Motor neuron (in vitro differentiated cells): Measurements from ENCODE around the gene CYB561D2. TPM values are rescaled to one million over a fixed set of nuclear protein-coding genes. Genes with fewer than 3 reads are reported as not detected.
A peak's percentile ranks its signal among the peaks of the same experiment; 100 is the strongest.
"Not testable (repeated sequence)": the region's sequence is repeated elsewhere in the genome, so short reads cannot be mapped to it uniquely, and the experiment has no call there.

Source experiments
- ATAC-seq, 8 experiments: fragments of 200-7000 bp; cut with Tn5 transposase; replicated peaks in 6 of 8; 2 replicates each; pipeline ENCODE4 v1.8.0; 2021; ENCODE audit warnings: mild to moderate bottlenecking in 8 of 8, moderate library complexity in 8 of 8
- H3K27ac ChIP-seq, 2 donors: fragments of 250-450 bp; sonication (Bioruptor Pico); 2 replicates each; pipeline ENCODE4 v1.9.0; 2021; ENCODE audit warnings: antibody characterized with exemption in 2 of 2, mild to moderate bottlenecking in 2 of 2, moderate library complexity in 1 of 2
- H3K4me1 ChIP-seq, 2 donors: fragments of 250-450 bp; sonication (Bioruptor Pico); replicated peaks in 1 of 2; 2 replicates each; pipeline ENCODE4 v1.6.1; 2021; ENCODE audit warnings: antibody characterized with exemption in 2 of 2, mild to moderate bottlenecking in 2 of 2, moderate library complexity in 1 of 2
- H3K4me3 ChIP-seq, 5 donors: fragments of 250-450 bp; sonication (Bioruptor Pico); 2 replicates each; pipeline ENCODE4 v1.9.0; 2021; ENCODE audit warnings: antibody characterized with exemption in 5 of 5, mild to moderate bottlenecking in 5 of 5, moderate library complexity in 4 of 5
- WGBS, 10 experiments: fragments of 450-650 bp; shearing (Covaris generic); methylation state at CpG; one replicate each; pipeline ENCODE4 v1.0.0; 2022; 5-methylcytosine and 5-hydroxymethylcytosine counted together
- in situ Hi-C, 9 experiments: fragments of 400-800 bp; cut with MboI; loops; one replicate each; pipeline ENCODE4 v1.15.0; 2021; ENCODE audit warnings: low sequenced_read_pairs in 9 of 9, low pct_unique_long_range_greater_than_20kb in 2 of 9; ENCODE audit not compliant: unreplicated experiment in 9 of 9
- total RNA-seq, 8 experiments: library from RNA; unstranded; fragments of 300-600 nt; gene quantifications; 2 replicates each; pipeline versions ENCODE4 v1.2.3 to v1.2.4, GENCODE V29; 2022

The CYB561D2 gene, protein sequence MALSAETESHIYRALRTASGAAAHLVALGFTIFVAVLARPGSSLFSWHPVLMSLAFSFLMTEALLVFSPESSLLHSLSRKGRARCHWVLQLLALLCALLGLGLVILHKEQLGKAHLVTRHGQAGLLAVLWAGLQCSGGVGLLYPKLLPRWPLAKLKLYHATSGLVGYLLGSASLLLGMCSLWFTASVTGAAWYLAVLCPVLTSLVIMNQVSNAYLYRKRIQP
- total RNA-seq: 10 to 100 TPM; 12.7 to 28.7 (median 19.0) TPM

DNA sequence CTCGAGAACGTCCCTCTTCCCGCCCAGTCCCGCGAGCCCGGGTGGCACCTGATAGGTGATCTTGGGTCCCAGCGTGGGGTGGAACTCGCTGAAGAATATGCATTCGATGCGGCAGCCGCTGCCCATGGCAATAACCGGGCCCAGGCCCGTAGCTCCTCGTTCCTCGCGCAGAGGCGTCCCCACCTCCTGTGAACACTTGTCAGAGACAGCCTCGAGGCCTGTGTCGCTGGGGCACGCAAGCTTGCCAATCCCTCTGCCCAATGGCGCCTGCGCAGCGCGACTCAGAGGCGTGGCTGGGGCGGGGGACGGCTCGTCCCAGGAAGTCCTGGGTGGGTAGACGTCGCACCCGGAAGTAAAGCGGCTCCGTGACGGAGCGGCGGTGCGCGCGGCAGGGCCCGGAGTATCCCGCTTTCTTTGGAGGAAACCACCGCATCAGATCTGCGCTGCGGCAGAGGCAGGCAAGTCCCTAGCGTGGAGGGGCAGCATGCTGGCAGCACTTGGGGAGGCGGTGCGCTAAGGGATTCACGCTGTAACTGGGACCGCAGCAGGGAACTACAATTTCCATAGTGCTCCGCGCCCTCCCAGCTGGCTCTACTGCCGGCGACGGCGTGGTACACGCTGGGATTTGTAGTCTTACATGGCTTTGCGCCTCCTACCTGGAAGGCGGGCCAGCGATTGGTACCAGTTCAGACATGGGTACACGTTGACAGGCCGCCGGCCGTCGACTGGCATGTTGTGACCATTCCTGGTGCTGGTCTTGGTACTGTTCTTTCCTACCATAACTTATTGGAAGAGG lies at the start of gene CYB561D2, which contains the start of gene NPRL2:
TSS of gene CYB561D2 (plus strand) at position 336 of the 796 bp plus-strand sequence. CDS start 572 bp downstream, outside the sequence.
TSS of gene NPRL2 (minus strand) at position 249 of the 796 bp plus-strand sequence. CDS start at position 126, 123 bp downstream.
- in situ Hi-C loops: no loop called here

GRCh38 chr3:50302095-50303012 lies 48.3 kb upstream of the CYB561D2 start:
- Histone ChIP-seq H3K4me1 (peaks cover 14 to 22% of the 10 kb centered on the region in 2 donors), H3K27ac (no peak overlapping the region), H3K4me3 (no peak overlapping the region)
- no peak for ATAC-seq
- WGBS, 10 experiments: 52 to 100% (median 90%) methylated on average over 2 to 15 of the region's 32 CpGs; no CpG with 5 or more reads in 1 of the 10 experiments
- in situ Hi-C loops: no loop called here

More for the DNA sequence above, at the start of gene CYB561D2, which contains the start of gene NPRL2:
- H3K4me1 ChIP-seq: peaks cover 20 to 25% of the 10 kb centered on the region in 2 donors
- ATAC-seq: peak; percentile 85 to 94 (median 87)
- H3K4me3 ChIP-seq: peak within 1 kb of the TSS; percentile 70 to 85 (median 73)
- WGBS, 10 experiments: 0 to 3% (median 0%) methylated on average over 6 to 44 of the region's 64 CpGs; no CpG with 5 or more reads in 4 of the 10 experiments
- H3K27ac ChIP-seq: peak within 1 kb of the TSS; percentile 97 to 98

DNA sequence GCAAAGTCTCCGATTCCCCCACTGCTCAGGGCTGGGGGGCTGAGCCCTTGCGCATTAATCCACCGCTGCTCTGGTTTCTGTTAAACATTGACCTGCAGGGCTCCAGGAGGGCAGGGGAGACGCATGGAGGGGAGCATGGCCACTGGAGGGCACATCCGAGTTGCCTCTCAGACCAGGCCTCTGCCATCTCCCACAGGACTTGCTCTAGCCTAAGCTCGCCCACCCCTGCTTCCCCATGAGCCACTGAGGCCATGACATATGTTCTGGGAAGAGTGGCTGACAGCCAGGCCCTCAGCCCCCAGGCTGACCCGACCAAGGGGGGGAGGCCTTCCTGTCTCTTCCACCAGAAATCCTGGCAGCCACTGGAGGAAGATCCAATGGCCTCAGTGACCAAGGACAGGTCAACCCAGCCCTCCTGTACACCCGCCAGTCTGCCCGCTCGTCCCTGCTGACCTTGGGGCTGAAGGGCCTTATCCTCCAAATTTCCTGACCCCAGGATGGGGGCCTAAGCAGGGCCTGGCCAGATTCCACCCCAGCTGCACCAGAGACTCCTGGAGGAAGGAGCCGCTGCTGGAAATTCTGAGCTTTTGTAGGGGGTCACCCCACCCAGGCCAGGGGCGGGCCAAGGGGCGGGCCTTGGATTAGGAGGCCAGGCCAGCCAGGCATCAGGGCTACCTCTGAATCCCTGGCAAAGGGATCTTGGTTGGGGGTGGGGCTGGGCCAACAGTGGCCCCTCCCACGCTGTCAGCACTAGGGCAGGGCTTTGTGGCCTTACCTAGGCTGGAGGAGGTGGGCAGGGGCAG lies 47.4 kb upstream of the CYB561D2 start, which contains the start of gene HYAL1:
TSS of gene HYAL1 (minus strand) at position 562 of the 803 bp plus-strand sequence. CDS start 618 bp downstream, outside the sequence.
- ATAC-seq: peak in 3 of 8 experiments; percentile 6 to 43 (median 13)
- Histone ChIP-seq H3K4me3 (no peak within 1 kb of the TSS), H3K4me1 (peaks cover 12 to 18% of the 10 kb centered on the region in 2 donors), H3K27ac (peak within 1 kb of the TSS in 1 of 2 donors; percentile 21)
- WGBS, 10 experiments: 56 to 80% (median 76%) methylated on average over 1 to 7 of the region's 14 CpGs; no CpG with 5 or more reads in 6 of the 10 experiments
- in situ Hi-C loops: no loop called here

DNA sequence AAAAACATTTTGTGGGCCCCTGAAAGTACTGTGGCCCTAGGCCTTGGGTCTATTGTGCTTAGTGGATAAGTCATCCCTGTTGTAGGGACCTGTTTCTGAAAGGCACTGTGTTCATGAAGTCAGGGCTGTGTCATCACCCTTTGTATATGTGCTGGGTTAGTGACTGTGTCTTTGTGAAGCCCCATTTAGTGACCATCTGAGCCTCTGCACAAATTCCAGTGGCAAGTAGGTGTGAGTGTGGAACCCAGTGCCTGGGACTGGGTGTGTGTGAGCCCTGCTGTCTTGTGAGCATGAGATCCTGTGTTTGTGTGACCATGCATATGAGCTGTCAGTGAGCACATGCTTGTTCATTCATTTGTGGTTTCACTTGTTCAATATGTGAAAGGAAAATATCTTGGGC lies 46.1 kb upstream of the CYB561D2 start:
- in situ Hi-C loops: no loop called here
- no peak overlapping the region for H3K27ac ChIP-seq
- H3K4me1 ChIP-seq: peaks cover 8 to 17% of the 10 kb centered on the region in 2 donors
- ATAC-seq: peak in 1 of 8 experiments; percentile 32
- no peak overlapping the region for H3K4me3 ChIP-seq

GRCh38 chr3:50312041-50312440 lies 38.6 kb upstream of the CYB561D2 start:
- no CpG with 5 or more reads among the region's 32 CpGs for WGBS, 10 experiments
- H3K4me1 ChIP-seq, ATAC-seq, H3K27ac ChIP-seq, H3K4me3 ChIP-seq, in situ Hi-C loops: not testable (repeated sequence)

GRCh38 chr3:50314342-50314741 lies 36.3 kb upstream of the CYB561D2 start:
- 0 to 100% (median 87%) methylated on average over 1 to 2 of the region's 3 CpGs; no CpG with 5 or more reads in 4 of the 10 experiments for WGBS, 10 experiments
- no peak overlapping the region for H3K27ac ChIP-seq
- ATAC-seq: no peak
- in situ Hi-C loops: no loop called here
- H3K4me3 ChIP-seq: no peak overlapping the region
- peaks cover 1 to 3% of the 10 kb centered on the region in 2 donors for H3K4me1 ChIP-seq

DNA sequence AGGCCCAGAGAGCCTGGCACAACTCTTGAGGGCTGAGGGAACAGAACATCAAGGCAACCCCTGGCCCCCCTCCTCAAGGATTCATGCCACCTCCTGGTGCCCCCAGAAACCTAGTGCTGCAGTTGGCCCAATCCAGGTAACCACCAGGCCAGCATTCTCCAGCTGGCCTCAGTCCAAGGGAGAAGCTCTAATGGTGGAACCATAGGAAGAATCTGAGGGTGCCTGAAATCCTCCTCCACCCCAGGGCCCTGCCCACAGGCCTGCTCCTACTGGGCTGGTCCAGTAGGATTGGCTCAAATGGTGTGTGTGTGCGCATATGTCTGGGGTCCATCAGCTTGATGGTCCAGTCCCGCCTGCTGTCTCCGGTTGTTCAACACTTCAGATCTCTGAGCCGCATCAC lies 35.8 kb upstream of the CYB561D2 start:
- in situ Hi-C loops: no loop called here

DNA sequence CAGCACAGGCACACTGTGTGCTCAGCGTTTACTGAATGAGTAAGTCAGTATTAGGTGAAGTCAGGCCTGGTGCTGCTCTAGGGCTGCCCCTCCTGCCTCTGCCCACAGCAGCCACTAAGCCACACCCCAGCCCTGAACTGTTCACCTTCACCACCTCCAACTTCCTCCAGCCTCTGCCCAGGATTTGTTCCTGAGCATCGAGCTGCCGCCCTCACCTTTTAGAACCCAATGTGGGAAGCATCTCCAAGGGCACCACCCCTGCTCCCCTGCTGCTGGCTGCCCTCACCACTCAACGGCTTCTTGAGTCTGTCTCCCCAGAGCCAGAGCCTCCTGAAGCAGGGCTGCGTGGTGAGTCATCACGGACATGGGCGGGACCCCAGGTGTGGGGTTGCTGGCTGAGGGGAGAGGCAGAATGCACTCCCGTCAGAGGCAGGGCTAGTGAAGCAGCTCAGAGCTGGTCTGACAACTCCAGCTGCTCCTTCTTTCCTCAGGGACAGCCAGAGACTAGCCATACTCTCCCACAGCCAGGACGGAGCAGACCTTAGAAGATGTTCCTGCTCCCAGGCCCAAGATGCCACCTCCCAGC lies 33.9 kb upstream of the CYB561D2 start:
- Histone ChIP-seq H3K4me1 (peaks cover 13 to 15% of the 10 kb centered on the region in 2 donors), H3K27ac (no peak overlapping the region), H3K4me3 (no peak overlapping the region)
- ATAC-seq: peak in 6 of 8 experiments; percentile 7 to 60 (median 18)
- in situ Hi-C loops: no loop called here
- 13 to 100% (median 89%) methylated on average over 1 to 7 of the region's 9 CpGs; no CpG with 5 or more reads in 5 of the 10 experiments for WGBS, 10 experiments

More for the DNA sequence above, 35.8 kb upstream of the CYB561D2 start:
- WGBS, 10 experiments: 92 to 100% (median 100%) methylated on average over 1 to 4 of the region's 4 CpGs; no CpG with 5 or more reads in 5 of the 10 experiments
- H3K4me1 ChIP-seq: peaks cover 6 to 8% of the 10 kb centered on the region in 2 donors
- ATAC-seq: no peak
- H3K4me3 ChIP-seq: no peak overlapping the region
- no peak overlapping the region for H3K27ac ChIP-seq

GRCh38 chr3:50317300-50317699 lies 33.4 kb upstream of the CYB561D2 start:
- Histone ChIP-seq H3K4me1 (peaks cover 18 to 21% of the 10 kb centered on the region in 2 donors), H3K4me3 (no peak overlapping the region), H3K27ac (no peak overlapping the region)
- in situ Hi-C loops: no loop called here
- no peak for ATAC-seq
- WGBS, 10 experiments: 40 to 100% (median 80%) methylated on average over 1 to 4 of the region's 6 CpGs; no CpG with 5 or more reads in 4 of the 10 experiments

- peaks cover 22 to 26% of the 10 kb centered on the region in 2 donors for H3K4me1 ChIP-seq
- ATAC-seq: no peak
- 80 to 100% (median 95%) methylated on average over 1 to 5 of the region's 11 CpGs; no CpG with 5 or more reads in 5 of the 10 experiments for WGBS, 10 experiments
These were observed 32.5 kb upstream of the CYB561D2 start for GRCh38 chr3:50318163-50318562.

GRCh38 chr3:50318615-50319014 lies 32.0 kb upstream of the CYB561D2 start:
- H3K4me3 ChIP-seq: no peak overlapping the region

More at GRCh38 chr3:50318163-50318562, 32.5 kb upstream of the CYB561D2 start:
- in situ Hi-C loops: no loop called here
- no peak overlapping the region for H3K4me3 ChIP-seq
- H3K27ac ChIP-seq: no peak overlapping the region

More at GRCh38 chr3:50318615-50319014, 32.0 kb upstream of the CYB561D2 start:
- no peak for ATAC-seq
- 78 to 100% (median 91%) methylated on average over 1 to 7 of the region's 10 CpGs; no CpG with 5 or more reads in 4 of the 10 experiments for whole genome bisulfite sequencing, 10 experiments
- peaks cover 22 to 26% of the 10 kb centered on the region in 2 donors for H3K4me1 ChIP-seq
- H3K27ac ChIP-seq: no peak overlapping the region
- in situ Hi-C loops: no loop called here
